ENCODE measurements around the gene LPIN2.

DNA sequence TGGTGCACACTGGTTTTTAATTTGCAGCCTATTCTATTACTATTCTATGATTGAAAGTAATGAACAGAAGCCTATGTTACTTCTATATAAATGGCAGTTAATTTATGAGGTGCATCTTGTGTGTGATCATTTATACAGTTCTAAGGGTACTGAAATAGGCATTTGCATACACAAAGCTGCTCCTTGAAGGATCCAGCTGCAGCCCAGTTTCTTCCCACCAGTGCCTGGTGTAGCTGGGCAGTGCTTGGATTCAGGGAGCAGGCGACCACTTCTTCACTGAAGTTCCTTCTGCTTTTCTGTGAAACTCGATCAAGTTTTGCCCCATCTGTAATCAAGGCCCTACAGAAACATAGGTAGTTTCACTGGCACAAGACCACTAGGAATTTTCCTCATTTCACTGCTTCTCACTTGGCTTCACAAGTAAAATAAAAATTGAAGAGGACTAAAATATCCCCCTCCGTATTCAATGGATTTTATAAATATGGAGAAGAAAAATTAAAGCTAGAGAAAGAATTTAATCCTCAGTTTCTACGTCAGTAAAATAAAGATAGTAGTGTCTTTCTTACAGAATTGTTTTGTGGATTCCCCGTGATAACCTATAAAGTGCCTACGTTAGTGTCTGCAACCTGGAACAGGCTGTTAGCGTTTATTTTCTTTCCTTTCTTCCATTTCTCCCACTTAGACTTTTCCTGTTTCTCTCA is 1.7 kb upstream of the LPIN2 start:
- TF ChIP-seq, protein P1, sequence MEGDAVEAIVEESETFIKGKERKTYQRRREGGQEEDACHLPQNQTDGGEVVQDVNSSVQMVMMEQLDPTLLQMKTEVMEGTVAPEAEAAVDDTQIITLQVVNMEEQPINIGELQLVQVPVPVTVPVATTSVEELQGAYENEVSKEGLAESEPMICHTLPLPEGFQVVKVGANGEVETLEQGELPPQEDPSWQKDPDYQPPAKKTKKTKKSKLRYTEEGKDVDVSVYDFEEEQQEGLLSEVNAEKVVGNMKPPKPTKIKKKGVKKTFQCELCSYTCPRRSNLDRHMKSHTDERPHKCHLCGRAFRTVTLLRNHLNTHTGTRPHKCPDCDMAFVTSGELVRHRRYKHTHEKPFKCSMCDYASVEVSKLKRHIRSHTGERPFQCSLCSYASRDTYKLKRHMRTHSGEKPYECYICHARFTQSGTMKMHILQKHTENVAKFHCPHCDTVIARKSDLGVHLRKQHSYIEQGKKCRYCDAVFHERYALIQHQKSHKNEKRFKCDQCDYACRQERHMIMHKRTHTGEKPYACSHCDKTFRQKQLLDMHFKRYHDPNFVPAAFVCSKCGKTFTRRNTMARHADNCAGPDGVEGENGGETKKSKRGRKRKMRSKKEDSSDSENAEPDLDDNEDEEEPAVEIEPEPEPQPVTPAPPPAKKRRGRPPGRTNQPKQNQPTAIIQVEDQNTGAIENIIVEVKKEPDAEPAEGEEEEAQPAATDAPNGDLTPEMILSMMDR (IDR thresholded peaks at IDR 0.05), result no peak
- TF ChIP-seq POLR2A (IDR thresholded peaks at IDR 0.05), result no peak

All from thyroid gland (tissue), 4 donors.